Astrocyte (in vitro differentiated cells and primary cell): ENCODE results near the gene SEC23A.

Source experiments
- EZH2 ChIP-seq: IDR thresholded peaks from 2 replicates; pipeline ENCODE4 v1.6.1; 2012; ENCODE audit warnings: mild to moderate bottlenecking, low read length, inconsistent platforms; ENCODE audit not compliant: insufficient read depth
- TF ChIP-seq, protein P1 (sequence below): IDR thresholded peaks from 2 replicates; pipeline ENCODE4 v1.5.1; 2011; ENCODE audit warnings: low read depth, mild to moderate bottlenecking, inconsistent platforms, low read length, moderate library complexity; ENCODE audit not compliant: insufficient read depth

- TF ChIP-seq EZH2: no peak
- TF ChIP-seq, protein P1, sequence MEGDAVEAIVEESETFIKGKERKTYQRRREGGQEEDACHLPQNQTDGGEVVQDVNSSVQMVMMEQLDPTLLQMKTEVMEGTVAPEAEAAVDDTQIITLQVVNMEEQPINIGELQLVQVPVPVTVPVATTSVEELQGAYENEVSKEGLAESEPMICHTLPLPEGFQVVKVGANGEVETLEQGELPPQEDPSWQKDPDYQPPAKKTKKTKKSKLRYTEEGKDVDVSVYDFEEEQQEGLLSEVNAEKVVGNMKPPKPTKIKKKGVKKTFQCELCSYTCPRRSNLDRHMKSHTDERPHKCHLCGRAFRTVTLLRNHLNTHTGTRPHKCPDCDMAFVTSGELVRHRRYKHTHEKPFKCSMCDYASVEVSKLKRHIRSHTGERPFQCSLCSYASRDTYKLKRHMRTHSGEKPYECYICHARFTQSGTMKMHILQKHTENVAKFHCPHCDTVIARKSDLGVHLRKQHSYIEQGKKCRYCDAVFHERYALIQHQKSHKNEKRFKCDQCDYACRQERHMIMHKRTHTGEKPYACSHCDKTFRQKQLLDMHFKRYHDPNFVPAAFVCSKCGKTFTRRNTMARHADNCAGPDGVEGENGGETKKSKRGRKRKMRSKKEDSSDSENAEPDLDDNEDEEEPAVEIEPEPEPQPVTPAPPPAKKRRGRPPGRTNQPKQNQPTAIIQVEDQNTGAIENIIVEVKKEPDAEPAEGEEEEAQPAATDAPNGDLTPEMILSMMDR: no peak
Observed at GRCh38 chr14:39113685-39114072, 10.6 kb upstream of the SEC23A start.
